ENCODE results near the gene CISH.
A peak's percentile ranks its signal among the peaks of the same experiment; 100 is the strongest.

Gene CISH

GRCh38 chr3:50611464-50612233 lies at the start of gene CISH:
CISH (minus strand) TSS chr3:50611774; CDS start chr3:50611650, 124 bp downstream.
- peak; percentile 87 to 91 for DNase-seq (ENCODE audit: extremely low read depth in 1 of 2, low read depth in 1 of 2)

DNA sequence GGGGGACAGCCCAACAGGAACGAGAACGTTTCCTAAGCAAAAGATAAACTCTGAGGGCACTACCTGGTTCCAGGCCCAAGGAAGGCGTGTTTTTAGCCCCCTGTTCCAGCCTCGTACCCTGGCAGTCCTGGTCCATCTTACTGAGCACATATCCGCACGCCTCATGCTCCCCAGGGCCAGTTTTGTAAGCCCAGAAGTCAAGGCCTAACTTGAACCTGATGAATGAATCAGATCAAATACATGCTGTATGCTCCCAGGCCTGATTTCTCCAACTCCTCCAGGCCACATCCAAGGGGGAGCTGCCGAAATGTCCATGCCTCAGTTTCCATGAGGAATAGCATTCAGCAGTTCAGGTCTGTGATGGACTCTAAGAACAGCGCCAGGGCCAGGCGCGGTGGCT lies 48.8 kb upstream of the CISH start:
- no peak for DNase-seq (ENCODE audit: extremely low read depth in 1 of 2, low read depth in 1 of 2)

GRCh38 chr3:50658831-50659230 lies 47.3 kb upstream of the CISH start:
- no peak for DNase-seq (ENCODE audit: extremely low read depth in 1 of 2, low read depth in 1 of 2)

GRCh38 chr3:50658416-50658815 lies 46.8 kb upstream of the CISH start:
- DNase-seq (ENCODE audit: extremely low read depth in 1 of 2, low read depth in 1 of 2) = no peak

- DNase-seq (ENCODE audit: extremely low read depth in 1 of 2, low read depth in 1 of 2) = no peak
Measured at GRCh38 chr3:50657816-50658215, 46.2 kb upstream of the CISH start.

DNA sequence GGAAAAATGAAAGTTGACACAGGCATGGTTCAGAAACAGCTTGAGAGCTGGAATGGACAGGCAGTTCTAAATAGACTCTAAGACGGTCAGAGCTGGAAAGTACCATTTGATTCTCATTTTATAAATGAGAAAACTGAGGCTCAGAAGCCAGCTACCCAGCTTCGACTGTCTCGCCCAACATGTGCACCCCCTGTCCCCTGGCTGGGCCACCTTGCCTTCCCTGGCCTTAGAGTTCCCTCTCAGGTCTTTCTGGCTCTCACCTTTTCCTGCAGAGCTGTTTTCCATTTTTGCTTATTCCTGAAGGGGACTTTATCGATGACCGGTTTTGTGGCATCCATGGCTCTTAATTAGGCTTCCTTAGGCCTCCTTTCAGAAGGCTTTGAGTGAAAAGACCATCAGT lies 45.8 kb upstream of the CISH start:
- no peak for DNase-seq (ENCODE audit: extremely low read depth in 1 of 2, low read depth in 1 of 2)

DNA sequence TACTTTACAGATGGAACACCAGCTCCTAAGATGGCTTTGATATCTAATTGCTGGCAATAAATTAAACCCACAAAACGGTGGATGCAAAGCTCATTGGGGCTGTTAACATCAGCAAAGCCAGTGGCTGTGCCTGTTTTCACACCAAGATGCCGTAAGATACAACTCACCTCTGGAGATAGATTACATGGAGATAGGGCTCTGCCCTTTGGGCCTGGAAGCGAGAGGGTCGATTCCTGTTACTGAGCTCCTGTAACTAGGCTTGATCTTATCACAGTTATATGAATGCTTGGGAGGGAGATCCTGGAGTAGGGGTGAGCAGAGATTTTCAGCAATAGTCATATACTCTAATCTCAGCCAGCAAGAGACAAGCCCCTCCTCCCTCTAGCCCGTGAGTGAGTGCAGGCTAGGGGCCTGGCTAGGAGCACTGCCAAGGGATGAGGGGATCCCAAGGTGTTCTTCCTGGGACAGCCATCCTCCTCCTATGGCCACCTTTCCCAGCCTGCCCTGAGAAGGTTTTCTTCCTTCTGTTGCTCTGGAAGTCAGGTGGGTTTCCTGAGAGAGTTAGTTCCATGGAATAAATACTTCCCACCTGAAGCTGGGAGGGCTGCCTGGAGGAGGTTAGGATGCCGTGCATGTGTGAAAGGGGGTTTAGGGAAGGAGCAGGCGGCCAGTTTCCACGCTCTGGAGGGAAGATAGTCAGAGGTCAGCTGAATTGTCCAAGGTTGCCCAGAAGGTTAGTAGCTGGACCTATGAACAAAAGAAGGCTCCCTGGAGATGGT lies 45.0 kb upstream of the CISH start:
- no peak for DNase-seq (ENCODE audit: extremely low read depth in 1 of 2, low read depth in 1 of 2)

DNA sequence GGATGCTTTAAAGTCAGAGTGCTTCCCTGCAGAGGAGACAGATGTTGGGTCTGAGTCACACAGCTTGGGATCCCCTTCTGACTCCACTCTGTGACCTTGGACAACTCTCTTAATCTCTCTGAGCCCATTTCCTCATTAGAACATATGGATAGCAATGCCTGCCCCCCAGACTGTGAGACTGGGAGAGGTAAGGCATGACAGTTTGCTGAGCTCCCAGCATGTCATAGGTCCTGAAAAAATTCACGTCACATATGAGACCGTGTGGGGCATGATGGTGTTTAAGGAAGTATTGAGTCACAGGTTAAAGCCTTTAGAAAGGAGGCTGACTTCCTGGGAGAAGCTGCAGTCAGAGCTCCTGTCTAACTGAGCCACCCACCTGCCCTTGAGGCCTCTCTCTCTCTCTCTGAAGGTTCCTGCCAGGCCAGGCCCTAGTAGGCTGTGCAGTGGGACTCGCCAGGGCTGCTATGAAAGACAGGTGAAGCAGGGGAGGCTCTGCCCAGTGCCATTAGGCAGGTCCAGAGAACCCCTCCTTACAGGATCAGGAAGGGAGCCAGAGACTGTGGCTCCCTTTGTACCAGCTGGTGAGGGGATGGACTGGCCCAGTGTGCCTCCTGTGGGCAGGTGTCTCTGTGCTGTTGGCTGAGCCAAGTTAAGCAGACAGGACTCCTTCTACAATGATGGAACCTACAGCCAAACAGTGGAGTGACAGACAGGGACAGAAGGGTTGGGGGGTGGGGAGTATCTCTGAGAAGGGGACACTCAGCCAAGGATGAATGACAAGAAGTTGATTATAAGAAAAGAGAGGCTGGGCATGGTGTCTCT lies 43.6 kb upstream of the CISH start:
- no peak for DNase-seq (ENCODE audit: extremely low read depth in 1 of 2, low read depth in 1 of 2)

DNA sequence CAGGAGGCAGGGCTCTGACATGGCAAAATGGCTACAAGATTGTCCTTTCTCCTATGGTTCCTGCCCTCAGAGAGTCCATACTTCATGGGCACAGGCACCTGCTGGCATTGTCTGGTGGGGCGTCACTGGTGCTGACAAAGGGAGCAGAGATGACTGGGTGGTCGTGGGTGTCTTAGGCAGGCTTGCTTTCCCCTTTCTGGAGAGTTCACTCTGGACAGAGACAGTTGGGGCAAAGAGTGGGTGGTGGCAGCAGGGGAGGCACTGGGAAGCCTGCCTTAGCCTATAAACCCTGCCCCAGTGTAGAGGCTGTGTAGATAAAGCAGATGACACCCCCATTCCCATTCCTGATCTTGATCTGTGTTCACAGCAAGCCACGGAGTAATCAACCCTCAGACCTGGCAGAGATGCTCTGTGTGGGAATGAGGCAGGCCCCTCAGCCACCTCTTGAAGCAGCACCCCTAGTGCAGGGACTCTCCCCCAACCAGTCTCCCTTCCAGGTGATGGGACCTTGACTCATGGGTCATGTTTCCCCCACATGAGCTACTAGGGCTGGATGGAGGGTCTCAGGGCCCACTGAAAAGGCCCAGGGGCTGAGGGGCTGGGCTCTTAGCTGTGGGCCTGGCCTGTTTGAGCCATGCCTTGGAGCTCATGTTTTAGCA lies 42.5 kb upstream of the CISH start:
- no peak for DNase-seq (ENCODE audit: extremely low read depth in 1 of 2, low read depth in 1 of 2)

GRCh38 chr3:50652709-50653108 lies 41.1 kb upstream of the CISH start:
- peak in 1 of 2 donors; percentile 22 for DNase-seq (ENCODE audit: extremely low read depth in 1 of 2, low read depth in 1 of 2)

GRCh38 chr3:50651920-50652529 lies 40.5 kb upstream of the CISH start:
- no peak for DNase-seq (ENCODE audit: extremely low read depth in 1 of 2, low read depth in 1 of 2)

DNA sequence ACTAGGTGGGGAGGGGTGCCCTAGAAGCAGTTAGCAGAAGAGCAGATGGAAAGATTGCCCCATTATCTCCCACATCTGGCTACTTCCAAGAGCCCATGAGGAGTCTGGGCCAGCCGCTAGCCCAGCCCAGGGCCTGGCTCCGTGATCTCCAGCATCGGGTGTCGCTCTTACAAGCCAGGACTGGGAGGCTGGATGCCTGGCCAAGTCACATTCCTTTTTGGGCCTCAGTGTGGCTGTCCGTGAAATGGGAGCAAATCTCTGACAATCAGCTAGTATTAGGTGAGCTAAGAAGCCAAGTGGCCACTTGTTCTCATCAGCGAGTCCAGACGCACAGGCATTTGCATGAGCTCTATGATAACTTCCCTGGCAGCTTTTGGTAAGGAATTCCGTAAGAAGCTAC lies 39.9 kb upstream of the CISH start:
- DNase-seq (ENCODE audit: extremely low read depth in 1 of 2, low read depth in 1 of 2) = no peak

- no peak for DNase-seq (ENCODE audit: extremely low read depth in 1 of 2, low read depth in 1 of 2)
Measured at GRCh38 chr3:50650018-50650417, 38.4 kb upstream of the CISH start.

GRCh38 chr3:50649451-50649931 lies 37.9 kb upstream of the CISH start:
- DNase-seq (ENCODE audit: extremely low read depth in 1 of 2, low read depth in 1 of 2) = no peak

- no peak for DNase-seq (ENCODE audit: extremely low read depth in 1 of 2, low read depth in 1 of 2)
Measured at GRCh38 chr3:50648944-50649343, 37.4 kb upstream of the CISH start.

DNA sequence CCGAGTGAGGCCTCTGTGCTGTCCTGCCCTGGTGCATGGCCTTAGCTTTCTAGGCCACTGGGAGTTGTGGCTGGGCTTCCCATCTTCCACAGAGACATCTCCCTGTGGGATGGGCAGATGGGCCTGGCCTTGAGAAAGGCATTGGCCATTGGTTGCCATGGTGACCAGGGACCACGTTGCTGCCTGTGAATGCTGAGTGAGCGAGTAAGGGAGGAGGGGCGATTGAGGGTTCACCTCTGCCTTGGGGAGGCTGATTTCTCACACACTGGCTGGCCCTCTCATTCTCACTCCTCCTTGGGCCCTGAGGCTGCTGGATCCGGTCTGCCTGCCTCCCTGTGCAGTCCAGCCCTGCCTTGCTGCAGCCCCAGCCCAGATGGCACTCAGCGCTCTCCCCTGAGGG lies 36.7 kb upstream of the CISH start:
- DNase-seq (ENCODE audit: extremely low read depth in 1 of 2, low read depth in 1 of 2) = no peak

DNA sequence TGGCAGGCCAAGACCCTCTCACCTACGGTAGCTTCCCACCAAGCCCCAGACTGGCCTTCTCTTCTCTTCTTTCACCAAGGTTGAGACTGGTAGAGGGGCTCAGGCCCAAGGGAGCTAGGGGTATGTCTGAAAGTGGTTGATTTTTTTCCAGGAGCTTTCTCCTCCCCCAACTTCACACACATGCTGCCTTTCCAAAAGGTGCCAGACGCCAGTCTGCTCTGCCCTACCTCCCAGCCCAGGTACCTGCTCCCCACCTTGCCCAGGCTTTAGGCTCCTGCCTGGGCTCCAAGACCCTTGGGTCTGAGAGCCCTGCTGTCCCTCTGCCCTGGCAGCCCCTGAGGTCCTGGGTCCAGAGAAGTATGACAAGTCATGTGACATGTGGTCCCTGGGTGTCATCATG lies 33.8 kb upstream of the CISH start:
- no peak for DNase-seq (ENCODE audit: extremely low read depth in 1 of 2, low read depth in 1 of 2)

GRCh38 chr3:50644561-50644960 lies 33.0 kb upstream of the CISH start:
- DNase-seq (ENCODE audit: extremely low read depth in 1 of 2, low read depth in 1 of 2) = no peak

DNA sequence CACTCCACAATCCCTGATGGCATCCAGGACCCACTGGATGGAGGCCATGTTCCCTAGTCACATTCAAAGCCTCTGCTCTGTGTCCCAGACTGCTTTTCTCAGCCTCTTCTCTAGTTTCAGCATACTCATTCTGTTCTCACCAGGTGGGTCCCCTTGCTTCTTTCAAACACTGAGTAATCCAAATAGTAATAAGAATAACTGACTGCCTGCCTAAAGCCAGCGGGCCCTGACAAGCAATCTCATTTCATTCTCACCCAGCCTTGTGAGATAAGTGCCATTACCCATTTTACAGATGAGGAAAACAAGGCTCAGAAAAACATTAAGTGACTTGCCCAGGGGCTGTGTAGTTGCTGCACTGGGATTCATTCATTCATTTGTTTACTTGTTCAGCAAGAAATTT lies 30.8 kb upstream of the CISH start:
- DNase-seq (ENCODE audit: extremely low read depth in 1 of 2, low read depth in 1 of 2) = no peak

DNA sequence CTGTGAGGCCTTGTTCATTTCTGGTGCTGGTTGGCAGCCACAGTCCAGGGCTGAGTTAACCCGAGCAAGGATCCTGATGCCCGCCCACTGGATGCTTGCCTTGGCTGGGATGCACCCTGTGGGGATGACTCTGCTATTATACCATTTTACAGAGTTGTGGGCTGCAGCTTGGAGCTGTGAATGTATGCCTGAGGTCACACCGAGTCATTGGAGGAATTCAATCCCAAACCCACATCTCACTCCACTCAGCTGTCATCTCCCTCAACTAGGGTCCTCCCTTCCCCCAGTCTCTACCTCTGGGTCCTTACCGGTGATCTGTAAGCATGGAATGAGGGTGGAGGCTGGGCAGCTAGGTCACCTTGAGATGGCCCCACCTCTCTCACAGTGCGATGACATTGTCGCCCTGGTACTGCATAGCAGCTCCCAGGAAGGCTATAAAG lies 27.5 kb upstream of the CISH start:
- DNase-seq (ENCODE audit: extremely low read depth in 1 of 2, low read depth in 1 of 2) = no peak
